DND-41 (cell line): Measurements from ENCODE around the gene VPS37D.

ENCODE experiments used
- ATAC-seq: fragments of 200-7000 bp; cut with Tn5 transposase; 3 replicates; pipeline ENCODE4 v1.9.1; 2021; ENCODE audit warnings: low read depth; ENCODE audit not compliant: insufficient read depth
- DNase-seq: peaks from one replicate; pipeline ENCODE4 v3.0.0-alpha.2; 2020
- H2AFZ ChIP-seq: 2 replicates; pipeline ENCODE4 v1.6.0; 2012; ENCODE audit warnings: low read depth, low read length
- H3K27ac ChIP-seq: 2 replicates; pipeline ENCODE4 v1.5.1; 2012; ENCODE audit warnings: low read length, inconsistent platforms
- H3K27me3 ChIP-seq: fragments of 200-600 bp; sonication (generic); 2 replicates; pipeline ENCODE4 v1.6.0; 2012; ENCODE audit warnings: low read length, mild to moderate bottlenecking, inconsistent platforms; ENCODE audit not compliant: insufficient read depth, poor library complexity
- H3K36me3 ChIP-seq: 2 replicates; pipeline ENCODE4 v1.5.1; 2012; ENCODE audit warnings: low read length, inconsistent platforms; ENCODE audit not compliant: insufficient read depth
- H3K4me1 ChIP-seq: 2 replicates; pipeline ENCODE4 v1.5.1; 2012; ENCODE audit warnings: mild to moderate bottlenecking, low read length; ENCODE audit not compliant: insufficient read depth
- H3K4me2 ChIP-seq: 2 replicates; pipeline ENCODE4 v1.6.0; 2012; ENCODE audit warnings: mild to moderate bottlenecking, moderate library complexity, low read length, inconsistent platforms; ENCODE audit not compliant: insufficient read depth
- H3K4me3 ChIP-seq, 2 experiments: fragments of 200-600 bp in 1 of 2; shearing (Covaris generic) in 1 of 2; 2 replicates each; pipeline ENCODE4 v1.5.1; 2012 to 2016; ENCODE audit warnings: inconsistent platforms in 2 of 2, low read length in 2 of 2, mild to moderate bottlenecking in 2 of 2, low read depth in 1 of 2, moderate library complexity in 1 of 2
- H3K79me2 ChIP-seq: 2 replicates; pipeline ENCODE4 v1.6.0; 2012; ENCODE audit warnings: low read length, inconsistent platforms; ENCODE audit not compliant: insufficient read depth
- H3K9ac ChIP-seq: 2 replicates; pipeline ENCODE4 v1.6.0; 2012; ENCODE audit warnings: low read depth, mild to moderate bottlenecking, inconsistent platforms, low read length, moderate library complexity
- H3K9me3 ChIP-seq: 2 replicates; pipeline ENCODE4 v1.5.1; 2012; ENCODE audit warnings: low read length, moderate library complexity, mild to moderate bottlenecking, inconsistent platforms; ENCODE audit not compliant: insufficient read depth, severe bottlenecking
- H4K20me1 ChIP-seq: 2 replicates; pipeline ENCODE4 v1.6.0; 2012; ENCODE audit warnings: low read length; ENCODE audit not compliant: insufficient read depth
- EZH2 ChIP-seq: IDR thresholded peaks from 3 replicates; pipeline ENCODE4 v1.6.1; 2012; ENCODE audit warnings: borderline replicate concordance, low read depth, mild to moderate bottlenecking, moderate library complexity, low read length, inconsistent platforms; ENCODE audit not compliant: severe bottlenecking
- TF ChIP-seq, protein P1 (sequence below): IDR thresholded peaks from 2 replicates; pipeline ENCODE4 v1.5.1; 2012; ENCODE audit warnings: borderline replicate concordance, low read length, moderate library complexity, mild to moderate bottlenecking; ENCODE audit not compliant: poor library complexity, severe bottlenecking; ENCODE audit errors: extremely low read depth

Gene VPS37D

DNA sequence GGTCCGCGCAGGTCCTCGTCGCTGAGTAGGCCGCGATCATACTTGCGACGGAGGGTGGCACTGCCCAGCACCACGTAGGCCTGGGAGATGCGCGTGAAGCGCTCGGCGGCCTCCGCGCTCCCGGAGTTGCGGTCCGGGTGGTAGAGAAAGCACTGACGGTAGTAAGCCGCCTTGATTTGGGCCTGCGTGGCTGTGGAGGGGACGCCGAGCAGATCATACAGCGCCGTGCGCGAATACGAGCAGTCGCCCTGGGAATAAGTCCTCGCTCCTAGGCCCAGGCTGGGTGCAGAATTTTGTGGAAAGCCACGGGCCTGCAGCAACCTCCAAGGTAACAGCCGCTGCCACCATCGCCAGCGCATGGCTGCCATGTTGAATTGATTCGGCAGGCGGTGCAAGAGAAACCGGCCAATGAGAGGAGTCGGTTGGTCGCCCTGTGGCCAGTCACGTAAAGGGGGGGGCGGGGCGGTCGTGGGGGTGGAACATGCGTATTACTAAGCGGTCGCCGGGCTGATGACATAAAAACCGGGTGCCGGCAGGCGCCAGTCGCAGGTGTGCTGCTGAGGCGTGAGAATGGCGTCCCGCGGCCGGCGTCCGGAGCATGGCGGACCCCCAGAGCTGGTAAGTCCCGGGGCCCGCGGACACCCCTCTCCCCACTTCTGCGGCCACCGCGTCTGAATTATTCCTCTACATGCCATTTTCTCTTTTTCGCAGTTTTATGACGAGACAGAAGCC lies 15.6 kb downstream of the VPS37D start, which contains the start of the genes BUD23 and DNAJC30:
Gene BUD23 (plus strand): TSS at position 542 of the 732 bp plus-strand sequence. CDS start 29 bp downstream, at position 571.
Gene DNAJC30 (minus strand): TSS at position 398 of the 732 bp plus-strand sequence. CDS start 30 bp downstream, at position 368.
- peak within 1 kb of the TSS; percentile 99 for H3K4me2 ChIP-seq
- peaks cover 40% of the 10 kb centered on the region for H3K4me1 ChIP-seq
- peak within 1 kb of the TSS; percentile 84 for H3K27ac ChIP-seq
- peaks cover 52% of the 10 kb centered on the region for H3K36me3 ChIP-seq
- no peaks in the 10 kb centered on the region for H3K9me3 ChIP-seq
- H3K9ac ChIP-seq = peak within 1 kb of the TSS; percentile 90
- peak within 1 kb of the TSS; percentile 79 to 98 for H3K4me3 ChIP-seq
- peaks cover 38% of the 10 kb centered on the region for H4K20me1 ChIP-seq
- TF ChIP-seq, protein P1, sequence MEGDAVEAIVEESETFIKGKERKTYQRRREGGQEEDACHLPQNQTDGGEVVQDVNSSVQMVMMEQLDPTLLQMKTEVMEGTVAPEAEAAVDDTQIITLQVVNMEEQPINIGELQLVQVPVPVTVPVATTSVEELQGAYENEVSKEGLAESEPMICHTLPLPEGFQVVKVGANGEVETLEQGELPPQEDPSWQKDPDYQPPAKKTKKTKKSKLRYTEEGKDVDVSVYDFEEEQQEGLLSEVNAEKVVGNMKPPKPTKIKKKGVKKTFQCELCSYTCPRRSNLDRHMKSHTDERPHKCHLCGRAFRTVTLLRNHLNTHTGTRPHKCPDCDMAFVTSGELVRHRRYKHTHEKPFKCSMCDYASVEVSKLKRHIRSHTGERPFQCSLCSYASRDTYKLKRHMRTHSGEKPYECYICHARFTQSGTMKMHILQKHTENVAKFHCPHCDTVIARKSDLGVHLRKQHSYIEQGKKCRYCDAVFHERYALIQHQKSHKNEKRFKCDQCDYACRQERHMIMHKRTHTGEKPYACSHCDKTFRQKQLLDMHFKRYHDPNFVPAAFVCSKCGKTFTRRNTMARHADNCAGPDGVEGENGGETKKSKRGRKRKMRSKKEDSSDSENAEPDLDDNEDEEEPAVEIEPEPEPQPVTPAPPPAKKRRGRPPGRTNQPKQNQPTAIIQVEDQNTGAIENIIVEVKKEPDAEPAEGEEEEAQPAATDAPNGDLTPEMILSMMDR = no peak
- TF ChIP-seq EZH2 = no peak
- DNase-seq (peak; percentile 97), ATAC-seq (peak; percentile 95)
- H3K79me2 ChIP-seq = peaks cover 82% of the 10 kb centered on the region
- no peaks in the 10 kb centered on the region for H3K27me3 ChIP-seq
- peak within 1 kb of the TSS; percentile 93 for H2AFZ ChIP-seq

DNA sequence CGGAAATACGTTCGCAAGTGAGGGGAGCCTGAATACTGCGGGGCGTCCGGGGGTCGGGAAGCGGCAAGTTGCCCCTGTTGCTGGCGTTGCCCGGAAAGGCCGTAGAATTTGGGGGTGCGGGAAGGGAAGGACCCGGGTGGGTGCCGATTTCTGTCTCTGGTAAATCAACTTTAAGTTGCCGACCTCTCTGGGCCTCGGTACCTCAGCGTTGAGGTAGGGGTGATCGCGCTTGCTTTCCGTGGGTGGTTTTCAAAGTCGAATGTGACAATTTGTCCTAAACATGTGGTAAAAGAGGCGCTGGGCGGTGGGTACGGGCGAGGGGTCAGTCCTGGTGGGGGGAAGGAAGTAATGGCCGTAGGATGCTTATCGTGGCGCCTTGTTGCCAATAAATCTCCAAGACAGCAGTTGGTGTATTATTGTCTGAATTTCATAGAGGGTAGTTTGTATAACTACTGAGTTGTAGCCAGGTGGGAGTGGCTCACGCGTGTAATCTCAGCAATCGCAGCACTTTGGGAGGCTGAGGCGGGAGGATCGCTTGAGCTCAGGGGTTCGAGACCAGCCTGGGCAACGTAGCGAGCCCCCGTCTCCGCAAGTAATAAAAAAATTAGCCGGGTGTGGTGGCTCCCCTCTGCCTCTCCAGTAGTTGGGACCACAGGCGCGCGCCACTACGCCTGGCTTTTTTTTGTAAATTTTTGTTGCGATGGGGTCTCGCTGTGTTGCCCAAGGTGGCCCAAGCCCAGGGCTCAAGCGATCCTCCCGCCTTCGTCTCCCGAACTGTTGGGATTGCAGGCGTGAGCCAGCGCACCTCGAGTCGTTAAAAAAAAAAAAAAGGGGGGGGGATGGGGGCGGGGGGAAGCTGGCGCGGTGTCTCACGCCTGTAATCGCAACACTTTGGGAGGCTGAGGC lies 16.4 kb downstream of the VPS37D start:
- no peaks in the 10 kb centered on the region for H3K27me3 ChIP-seq
- peak overlapping the region; percentile 93 for H2AFZ ChIP-seq
- peaks cover 40% of the 10 kb centered on the region for H3K4me1 ChIP-seq
- DNase-seq (no peak), ATAC-seq (peak; percentile 42)
- H3K4me2 ChIP-seq = peak overlapping the region; percentile 90
- H3K4me3 ChIP-seq = peak overlapping the region; percentile 79 to 98
- peak overlapping the region; percentile 90 for H3K9ac ChIP-seq
- peaks cover 34% of the 10 kb centered on the region for H4K20me1 ChIP-seq
- H3K9me3 ChIP-seq = no peaks in the 10 kb centered on the region
- peaks cover 87% of the 10 kb centered on the region for H3K79me2 ChIP-seq
- peaks cover 54% of the 10 kb centered on the region for H3K36me3 ChIP-seq
- H3K27ac ChIP-seq = peak overlapping the region; percentile 83
- TF ChIP-seq EZH2 = no peak
- TF ChIP-seq, protein P1 = no peak

DNA sequence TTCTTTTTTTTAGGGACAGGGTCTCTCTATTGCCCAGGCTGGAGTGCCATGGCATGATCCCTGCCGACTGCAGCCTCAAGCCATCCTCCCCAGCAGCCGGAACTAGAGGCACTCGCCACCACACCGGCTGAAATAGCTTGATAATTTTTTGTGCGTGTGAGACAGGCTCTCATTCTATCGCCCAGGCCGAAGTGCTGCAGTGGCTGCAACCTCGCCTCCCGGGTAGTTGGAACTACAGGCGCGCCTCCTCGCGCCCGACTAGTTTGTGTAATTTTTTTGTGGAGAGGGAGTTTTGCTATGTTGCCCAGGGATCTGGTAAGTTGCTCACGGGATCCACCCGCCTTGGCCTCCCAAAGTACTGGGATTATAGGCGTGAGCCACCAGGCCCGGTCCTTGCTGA lies 17.7 kb downstream of the VPS37D start:
- Histone ChIP-seq H3K27me3 (no peaks in the 10 kb centered on the region), H3K4me2 (peak overlapping the region; percentile 90)

More for the DNA sequence above, 17.7 kb downstream of the VPS37D start:
- DNase-seq (no peak), ATAC-seq (no peak)
- no peak overlapping the region for H3K27ac ChIP-seq
- H3K9ac ChIP-seq = no peak overlapping the region
- peaks cover 33% of the 10 kb centered on the region for H4K20me1 ChIP-seq
- peaks cover 40% of the 10 kb centered on the region for H3K4me1 ChIP-seq
- no peak for TF ChIP-seq EZH2
- TF ChIP-seq, protein P1 = no peak
- H2AFZ ChIP-seq = no peak overlapping the region
- peak overlapping the region in 1 of 2 experiments; percentile 79; a peak in 1 of 4 replicates for H3K4me3 ChIP-seq
- H3K79me2 ChIP-seq = peaks cover 83% of the 10 kb centered on the region
- peaks cover 59% of the 10 kb centered on the region for H3K36me3 ChIP-seq
- no peaks in the 10 kb centered on the region for H3K9me3 ChIP-seq
